LoVo (cell line): ENCODE data around the gene TIAL1.
"Not testable (repeated sequence)": the region's sequence is repeated elsewhere in the genome, so short reads cannot be mapped to it uniquely, and the experiment has no call there.

Experiments used
- DNase-seq: peaks from one replicate; pipeline ENCODE4 v3.0.0-alpha.2; 2016; ENCODE audit warnings: low spot score

The TIAL1 gene

GRCh38 chr10:119596537-119597404 lies at the start of gene TIAL1:
Gene TIAL1 (minus strand): TSS chr10:119596964. CDS start chr10:119596465, 499 bp downstream.
- DNase-seq, result peak; percentile 99

GRCh38 chr10:119644994-119645393 lies 48.2 kb upstream of the TIAL1 start:
- DNase-seq, result no peak

- no peak for DNase-seq
These were observed 47.5 kb upstream of the TIAL1 start for GRCh38 chr10:119644205-119644814.

- no peak for DNase-seq
These were observed 46.8 kb upstream of the TIAL1 start for GRCh38 chr10:119643306-119644204.

DNA sequence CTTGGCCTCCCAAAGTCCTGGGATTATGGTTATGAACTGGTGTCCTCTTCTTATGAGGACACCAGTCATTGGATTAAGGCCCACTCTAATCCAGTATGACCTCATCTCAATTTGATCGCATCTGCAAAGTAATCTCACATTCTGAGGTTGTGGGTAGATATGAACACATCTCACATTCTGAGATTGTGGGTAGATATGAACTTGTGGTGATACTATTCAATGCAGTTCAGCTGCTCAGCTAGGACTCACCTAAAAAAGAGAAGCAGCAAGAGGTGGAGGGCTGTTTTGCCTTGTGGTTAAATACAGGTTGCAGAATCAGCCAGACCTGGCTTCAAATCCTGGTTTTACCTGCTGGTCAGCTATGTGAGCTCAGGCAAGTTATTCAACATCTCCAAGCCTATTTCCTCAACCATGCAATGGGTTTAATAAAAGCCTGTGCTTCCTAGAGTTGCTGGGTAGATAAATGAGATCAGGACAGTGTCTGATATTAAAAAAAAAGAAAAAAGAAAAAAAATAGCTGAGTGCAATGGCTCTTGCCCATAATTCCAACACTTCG lies 45.9 kb upstream of the TIAL1 start:
- DNase-seq, result no peak

GRCh38 chr10:119640875-119641526 lies 44.2 kb upstream of the TIAL1 start:
- no peak for DNase-seq

DNA sequence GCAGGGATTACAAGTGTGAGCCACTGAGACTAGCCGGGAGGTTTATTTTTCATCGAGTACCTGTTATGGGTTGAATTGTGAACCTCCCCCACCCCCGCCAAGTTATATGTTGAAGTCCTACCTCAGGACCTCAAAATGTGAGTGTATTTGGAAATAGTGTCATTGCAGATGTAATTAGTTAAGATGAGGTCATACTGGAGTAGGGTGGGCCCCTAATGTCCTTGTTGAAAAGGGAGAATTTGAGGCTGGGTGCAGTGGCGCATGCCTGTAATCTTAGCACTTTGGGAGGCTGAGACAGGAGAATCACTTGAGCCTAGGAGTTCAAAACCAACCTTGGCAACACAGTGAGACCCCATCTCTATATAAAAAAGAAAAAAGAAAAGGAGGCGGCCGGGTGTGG lies 43.6 kb upstream of the TIAL1 start:
- no peak for DNase-seq

DNA sequence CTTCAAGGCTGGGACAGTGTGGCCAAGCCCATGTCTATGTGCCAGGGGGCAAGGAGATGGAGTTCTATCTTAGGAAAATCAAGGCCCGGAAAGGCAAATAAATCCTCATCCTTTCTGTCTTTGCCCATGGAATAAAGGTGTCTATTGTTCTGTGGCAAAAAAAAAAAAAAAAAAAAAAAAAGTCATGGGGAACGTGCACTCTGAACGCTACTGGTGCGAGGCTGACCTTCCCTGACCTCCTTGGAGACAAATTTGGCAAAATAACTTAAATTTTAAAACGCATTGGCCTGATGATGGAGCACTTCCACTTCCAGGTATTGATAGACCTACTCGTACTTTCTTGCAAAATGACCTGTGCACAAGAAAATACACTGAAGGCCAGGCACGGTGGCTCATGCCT lies 42.2 kb upstream of the TIAL1 start:
- no peak for DNase-seq

GRCh38 chr10:119637631-119638030 lies 40.9 kb upstream of the TIAL1 start:
- DNase-seq, result no peak

GRCh38 chr10:119634219-119634544 lies 37.4 kb upstream of the TIAL1 start:
- DNase-seq, result no peak

DNA sequence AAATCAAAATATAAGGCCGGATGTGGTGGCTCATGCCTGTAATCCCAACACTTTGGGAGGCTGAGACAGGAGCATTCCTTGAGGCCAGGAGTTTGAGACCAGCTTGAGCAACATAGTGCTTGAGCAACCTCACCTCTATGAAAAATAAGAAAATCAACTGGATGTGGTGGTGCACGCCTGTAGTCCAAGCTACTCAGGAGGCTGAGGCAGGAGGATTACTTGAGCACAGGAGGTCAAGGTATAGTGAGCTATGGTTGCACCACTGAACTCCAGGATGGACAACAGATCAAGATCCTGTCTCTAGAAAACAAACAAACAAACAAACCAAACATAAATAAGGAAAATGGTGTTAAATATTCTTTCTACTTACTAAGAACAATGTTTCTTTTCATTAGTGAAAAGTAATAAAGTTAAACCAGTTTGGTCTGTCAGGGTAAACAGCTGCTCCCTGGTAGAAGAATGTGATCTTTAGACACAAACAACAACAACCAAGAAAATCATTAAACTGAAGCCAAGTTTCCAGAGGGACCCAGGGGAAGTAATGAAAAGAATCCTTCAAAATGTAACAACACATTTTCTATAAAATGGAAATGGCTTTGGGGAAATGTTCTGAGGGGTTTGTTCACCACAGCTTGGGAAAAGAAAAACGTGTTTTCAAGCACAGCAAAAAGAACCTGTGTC lies 36.9 kb upstream of the TIAL1 start:
- DNase-seq, result no peak

DNA sequence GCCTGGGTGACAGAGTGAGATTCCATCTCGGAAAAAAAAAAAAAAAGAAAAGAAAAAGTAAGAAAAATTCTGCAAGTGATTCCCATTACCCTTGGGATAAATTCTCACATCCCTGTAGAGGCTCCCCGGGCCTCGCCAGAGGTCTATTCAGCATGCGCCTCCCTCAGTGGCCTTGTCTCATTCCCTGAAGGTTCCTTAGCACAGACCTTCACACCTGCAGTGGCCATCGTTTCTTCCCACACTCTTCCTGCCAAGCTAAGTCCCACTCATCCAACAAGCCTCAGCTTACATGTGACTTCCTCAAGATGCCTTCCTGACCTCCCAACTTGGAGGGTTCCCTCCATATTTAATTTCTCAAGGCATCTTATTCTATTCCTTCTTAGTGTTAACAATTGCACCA lies 33.5 kb upstream of the TIAL1 start:
- no peak for DNase-seq

DNA sequence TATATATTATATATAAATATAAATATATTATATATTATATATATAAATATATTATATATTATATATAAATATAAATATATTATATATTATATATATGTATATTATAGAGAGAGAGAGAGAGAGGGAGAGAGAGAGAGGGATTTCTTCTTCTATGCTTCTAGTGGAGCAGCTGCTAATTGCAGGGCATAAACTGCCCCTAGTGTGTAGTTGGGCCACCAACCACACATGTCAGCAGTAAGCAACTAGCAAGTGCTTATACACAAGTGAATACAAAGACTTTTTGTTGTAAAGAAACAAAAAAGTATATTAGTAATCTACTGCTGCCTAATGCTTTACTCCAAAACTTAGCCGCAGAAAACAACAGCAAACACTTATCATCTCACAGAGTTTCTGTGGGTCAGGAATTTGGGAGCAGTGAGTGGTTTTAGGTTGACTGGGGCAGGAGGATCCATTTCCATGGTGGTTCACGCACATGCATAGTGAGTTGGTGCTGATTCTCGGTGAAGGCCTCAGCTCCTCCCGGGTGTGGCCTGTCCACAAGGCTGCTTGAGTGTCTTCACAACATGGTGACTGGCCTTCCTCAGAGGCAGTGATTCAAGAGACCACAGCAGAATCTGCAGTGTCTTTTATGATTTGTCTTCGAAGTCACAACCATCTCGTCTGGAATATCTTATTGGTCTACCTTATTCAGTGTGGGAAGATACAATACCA lies 29.0 kb upstream of the TIAL1 start:
- DNase-seq, result no peak

DNA sequence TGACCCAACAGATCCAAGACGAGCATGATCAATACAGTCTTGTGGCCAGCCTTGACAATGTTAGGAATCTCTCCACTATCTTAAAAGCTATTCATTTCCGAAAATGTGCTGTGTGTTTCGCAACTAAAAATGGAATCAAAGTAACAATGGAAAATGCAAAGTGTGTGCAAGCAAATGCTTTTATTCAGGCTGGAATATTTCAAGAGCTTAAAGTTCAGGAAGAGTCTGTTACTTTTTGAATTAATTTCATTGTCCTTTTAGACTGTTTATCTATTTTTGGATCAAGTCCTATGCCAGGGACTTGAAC lies 24.3 kb upstream of the TIAL1 start:
- no peak for DNase-seq

- DNase-seq, result no peak
These were observed 23.7 kb upstream of the TIAL1 start for GRCh38 chr10:119620241-119621077.

DNA sequence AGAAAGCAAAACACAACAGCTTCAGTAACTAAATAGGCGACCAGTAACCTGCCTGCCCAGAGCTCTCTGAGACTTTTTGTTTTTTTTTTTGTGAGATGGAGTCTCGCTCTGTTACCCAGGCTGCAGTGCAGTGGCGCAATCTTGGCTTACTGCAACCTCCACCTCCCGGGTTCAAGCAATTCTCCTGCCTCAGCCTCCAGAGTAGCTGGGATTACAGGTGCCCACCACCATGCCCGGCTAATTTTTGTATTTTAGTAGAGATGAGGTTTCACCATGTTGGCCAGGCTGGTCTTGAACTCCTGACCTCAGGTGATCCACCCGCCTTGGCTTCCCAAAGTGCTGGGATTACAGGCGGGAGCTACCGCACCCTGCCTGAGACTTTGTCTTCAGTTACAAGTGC lies 23.0 kb upstream of the TIAL1 start:
- DNase-seq, result not testable (repeated sequence)

- DNase-seq, result no peak
These were observed 22.5 kb upstream of the TIAL1 start for GRCh38 chr10:119619215-119619614.

DNA sequence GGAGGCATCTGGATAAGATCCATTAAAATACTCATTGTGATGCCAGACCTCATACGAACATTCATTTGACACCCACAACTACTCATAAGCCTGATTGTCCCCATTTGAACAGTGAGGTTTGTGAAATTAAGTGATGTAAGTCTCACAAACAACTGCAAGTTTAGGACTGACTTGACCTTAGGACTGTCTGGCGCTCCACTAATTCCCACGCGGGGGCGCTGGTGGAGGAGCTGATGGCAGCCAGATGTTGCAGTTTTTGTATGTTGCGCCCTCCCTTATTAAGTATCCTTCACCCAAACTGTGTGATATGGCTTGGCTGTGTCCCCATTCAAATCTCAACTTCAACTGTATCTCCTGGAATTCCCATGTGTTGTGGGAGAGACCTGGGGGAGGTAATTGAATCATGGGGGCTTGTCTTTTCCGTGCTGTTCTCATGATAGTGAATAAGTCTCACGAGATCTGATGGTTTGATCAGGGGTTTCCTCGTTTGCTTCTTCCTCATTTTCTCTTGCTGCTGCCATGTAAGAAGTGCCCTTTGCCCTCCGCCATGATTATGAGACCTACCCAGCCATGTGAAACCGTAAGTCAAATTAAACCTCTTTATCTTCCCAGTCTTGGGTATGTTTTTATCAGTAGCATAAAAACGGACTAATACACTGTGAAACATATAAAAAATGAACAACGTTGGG lies 20.3 kb upstream of the TIAL1 start:
- no peak for DNase-seq

GRCh38 chr10:119614686-119615085 lies 17.9 kb upstream of the TIAL1 start:
- DNase-seq, result no peak
